CD4-positive, alpha-beta T cell treated with Interleukin-17A for 1 hour (primary cell): Measurements from ENCODE around the gene PTPN7.
A peak's percentile ranks its signal among the peaks of the same experiment; 100 is the strongest.
"Not testable (repeated sequence)": the region's sequence is repeated elsewhere in the genome, so short reads cannot be mapped to it uniquely, and the experiment has no call there.

ENCODE experiments used
- DNase-seq: peaks from one replicate; pipeline ENCODE4 v3.0.0-alpha.2; 2020

The PTPN7 gene

GRCh38 chr1:202189001-202189790 is 28.8 kb upstream of the PTPN7 start:
- peak; percentile 77 for DNase-seq

GRCh38 chr1:202187697-202188407 is 27.4 kb upstream of the PTPN7 start:
- no peak for DNase-seq

DNA sequence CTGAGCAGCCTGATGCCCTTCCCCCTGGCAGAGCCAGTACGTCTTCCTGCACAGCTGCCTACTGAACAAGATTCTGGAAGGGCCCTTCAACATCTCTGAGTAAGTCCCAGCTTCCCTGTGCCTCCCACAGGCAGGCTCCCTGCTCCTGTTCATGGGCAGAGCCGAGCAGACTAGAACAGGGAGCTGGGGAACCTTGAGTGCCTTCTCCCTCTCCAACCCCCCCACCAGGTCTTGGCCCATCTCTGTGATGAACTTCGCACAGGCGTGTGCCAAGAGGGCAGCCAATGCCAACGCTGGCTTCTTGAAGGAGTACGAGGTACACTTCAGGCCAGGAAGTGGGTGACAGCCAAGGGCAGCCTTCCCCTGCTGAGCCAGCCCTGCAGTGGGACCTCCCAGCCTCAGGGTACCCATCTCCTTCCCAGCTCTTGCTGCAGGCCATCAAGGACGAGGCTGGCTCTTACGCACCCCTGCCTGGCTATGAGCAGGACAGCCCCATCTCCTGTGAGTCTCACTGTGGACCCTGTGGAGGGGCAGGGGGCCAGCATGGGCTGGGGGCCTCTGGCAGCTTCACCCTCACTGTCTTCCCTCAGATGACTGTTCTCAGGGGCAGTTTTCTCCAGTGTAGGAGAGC is 26.8 kb upstream of the PTPN7 start:
- DNase-seq = no peak

- no peak for DNase-seq
Measured at GRCh38 chr1:202186327-202186726, 25.9 kb upstream of the PTPN7 start.

- peak; percentile 71 for DNase-seq
Measured at GRCh38 chr1:202184750-202185460, 24.5 kb upstream of the PTPN7 start.

GRCh38 chr1:202182040-202182877 is 21.9 kb upstream of the PTPN7 start:
- no peak for DNase-seq

- DNase-seq = no peak
Measured at GRCh38 chr1:202181586-202181985, 21.2 kb upstream of the PTPN7 start.

GRCh38 chr1:202180751-202181139 is 20.3 kb upstream of the PTPN7 start:
- DNase-seq = not testable (repeated sequence)

GRCh38 chr1:202179828-202180750 is 19.7 kb upstream of the PTPN7 start:
- DNase-seq = no peak

GRCh38 chr1:202176949-202177927 is 16.8 kb upstream of the PTPN7 start:
- DNase-seq = no peak

DNA sequence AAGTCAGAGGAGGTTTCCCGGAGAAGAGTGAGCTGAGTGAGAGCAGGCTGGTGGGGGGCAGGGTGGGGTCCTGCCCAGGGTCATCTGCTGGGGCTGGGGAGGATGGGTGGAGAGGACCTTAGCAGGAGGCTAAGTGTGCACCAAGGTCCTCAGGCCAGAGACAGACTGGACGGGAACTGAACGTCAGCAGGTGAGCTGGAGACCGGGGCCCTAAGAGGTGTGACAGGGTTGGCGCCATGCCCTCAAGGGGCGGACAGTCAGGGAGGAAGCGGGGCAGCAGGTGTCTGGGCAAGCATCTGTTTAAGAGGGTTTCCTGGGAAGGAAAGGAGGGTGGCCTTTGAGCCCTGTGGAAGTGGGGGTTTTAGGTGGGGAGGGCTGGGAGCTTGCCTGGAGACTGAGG is 13.6 kb upstream of the PTPN7 start:
- no peak for DNase-seq

- no peak for DNase-seq
Measured at GRCh38 chr1:202172015-202172355, 11.6 kb upstream of the PTPN7 start.

- no peak for DNase-seq
Measured at GRCh38 chr1:202171292-202172014, 11.1 kb upstream of the PTPN7 start.

DNA sequence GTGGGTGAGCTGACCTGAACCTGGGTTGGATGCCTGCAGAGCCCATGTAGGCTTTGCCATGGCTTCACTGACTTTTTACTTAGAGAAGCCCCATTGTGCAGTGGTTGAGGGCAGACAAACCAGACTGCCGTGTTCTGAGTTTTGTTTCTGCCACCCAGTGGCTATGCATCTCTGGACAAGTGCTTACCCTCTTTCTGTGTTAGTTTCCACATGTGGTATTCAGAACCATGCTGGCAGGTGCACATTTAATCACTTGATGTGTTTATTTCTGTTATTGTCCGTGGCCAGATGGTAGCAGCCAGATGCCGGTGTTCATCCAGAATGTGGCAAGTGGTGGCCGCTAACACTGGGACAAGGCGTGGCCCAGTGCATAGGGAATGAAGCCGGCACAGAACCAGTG is 10.3 kb upstream of the PTPN7 start:
- DNase-seq = no peak

- no peak for DNase-seq
Measured at GRCh38 chr1:202168861-202169260, 8.5 kb upstream of the PTPN7 start.

GRCh38 chr1:202167708-202168415 is 7.5 kb upstream of the PTPN7 start:
- DNase-seq = no peak

DNA sequence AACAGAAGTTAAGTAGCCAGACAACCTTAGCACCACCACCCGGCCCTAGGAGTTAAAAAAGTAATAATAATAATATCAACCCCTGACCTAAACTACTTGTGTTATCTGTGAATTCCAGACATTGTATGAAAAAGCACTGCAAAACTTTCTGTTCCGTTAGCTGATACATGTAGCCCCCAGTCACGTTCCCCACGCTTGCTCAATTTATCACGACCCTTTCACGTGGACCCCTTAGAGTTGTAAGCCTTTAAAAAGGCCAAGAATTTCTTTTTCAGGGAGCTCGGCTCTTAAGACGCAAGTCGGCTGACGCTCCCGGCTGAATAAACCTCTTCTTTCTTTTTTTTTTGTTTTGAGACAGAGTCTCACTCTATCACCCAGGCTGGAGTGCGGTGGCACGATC is 6.7 kb upstream of the PTPN7 start:
- DNase-seq = not testable (repeated sequence)
